Activated naive CD4-positive, alpha-beta T cell treated with Interleukin-2 at 50 U/mL for 16 hours (primary cell): ENCODE data around the gene STRIP2.
"Not testable (repeated sequence)": the region's sequence is repeated elsewhere in the genome, so short reads cannot be mapped to it uniquely, and the experiment has no call there.

Experiments
- DNase-seq: peaks from one replicate; pipeline ENCODE4 v3.0.0-alpha.2; 2020

Gene STRIP2

GRCh38 chr7:129422727-129423126 is 11.5 kb upstream of the STRIP2 start:
- no peak for DNase-seq

- no peak for DNase-seq
Observed at GRCh38 chr7:129423700-129424410, 10.4 kb upstream of the STRIP2 start.

GRCh38 chr7:129426482-129426881 is 7.8 kb upstream of the STRIP2 start:
- no peak for DNase-seq

GRCh38 chr7:129427526-129428045 is 6.6 kb upstream of the STRIP2 start:
- no peak for DNase-seq

GRCh38 chr7:129431911-129432643 is 2.2 kb upstream of the STRIP2 start:
- DNase-seq: no peak

GRCh38 chr7:129434675-129435318 is 565 bp downstream of the STRIP2 start:
- DNase-seq: no peak

GRCh38 chr7:129435414-129435829 is 1.2 kb downstream of the STRIP2 start:
- DNase-seq: no peak

DNA sequence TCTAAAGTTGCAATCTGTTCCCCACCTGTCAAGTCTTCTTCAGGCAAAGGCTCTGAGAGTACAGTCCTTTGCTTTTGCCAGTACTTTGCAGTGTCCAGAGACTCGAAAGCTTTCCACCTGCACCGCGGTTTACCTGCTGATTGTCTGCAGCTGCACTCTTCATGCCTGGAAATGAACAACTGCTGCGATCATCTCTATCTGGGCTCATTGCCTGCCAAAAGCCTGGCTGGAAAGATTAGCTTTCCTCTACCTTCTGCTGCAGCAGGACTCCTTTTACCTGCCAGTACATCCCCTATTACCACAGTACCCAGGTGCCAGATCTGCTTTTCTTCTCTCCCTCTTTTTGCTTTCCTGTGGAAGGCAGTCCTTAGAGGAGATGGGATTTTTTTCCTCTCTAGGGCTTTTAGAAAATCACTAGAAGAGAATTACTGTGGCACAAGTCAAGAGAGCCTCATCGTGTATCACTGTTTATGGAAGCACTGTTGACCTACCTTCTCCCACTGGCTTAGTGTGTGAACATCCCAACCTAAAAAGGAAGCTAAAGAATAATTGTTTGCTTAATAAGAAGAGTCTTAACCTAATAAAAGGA is 2.2 kb downstream of the STRIP2 start:
- DNase-seq: no peak

DNA sequence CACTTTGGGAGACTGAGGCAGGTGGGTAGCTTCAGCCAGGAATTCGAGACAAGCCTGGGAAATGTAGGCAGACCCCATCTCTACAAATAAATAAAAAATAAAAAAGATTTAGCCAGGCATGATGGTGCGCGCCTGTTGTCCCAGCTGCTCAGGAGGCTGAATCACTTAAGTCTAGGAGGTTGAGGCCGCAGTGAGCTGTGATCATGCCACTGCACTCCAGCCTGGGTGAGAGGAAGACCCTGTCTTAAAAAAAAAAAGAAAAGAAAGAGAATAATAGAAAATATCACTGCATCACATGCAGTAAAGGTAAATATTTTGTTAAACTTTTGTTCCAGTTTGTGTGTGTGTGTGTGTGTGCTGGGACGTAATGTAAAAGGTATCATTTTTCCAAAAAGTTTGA is 3.0 kb downstream of the STRIP2 start:
- no peak for DNase-seq

- DNase-seq: no peak
Observed at GRCh38 chr7:129438281-129438838, 4.1 kb downstream of the STRIP2 start.

GRCh38 chr7:129438839-129439651 is 4.8 kb downstream of the STRIP2 start:
- DNase-seq: peak; percentile 72

DNA sequence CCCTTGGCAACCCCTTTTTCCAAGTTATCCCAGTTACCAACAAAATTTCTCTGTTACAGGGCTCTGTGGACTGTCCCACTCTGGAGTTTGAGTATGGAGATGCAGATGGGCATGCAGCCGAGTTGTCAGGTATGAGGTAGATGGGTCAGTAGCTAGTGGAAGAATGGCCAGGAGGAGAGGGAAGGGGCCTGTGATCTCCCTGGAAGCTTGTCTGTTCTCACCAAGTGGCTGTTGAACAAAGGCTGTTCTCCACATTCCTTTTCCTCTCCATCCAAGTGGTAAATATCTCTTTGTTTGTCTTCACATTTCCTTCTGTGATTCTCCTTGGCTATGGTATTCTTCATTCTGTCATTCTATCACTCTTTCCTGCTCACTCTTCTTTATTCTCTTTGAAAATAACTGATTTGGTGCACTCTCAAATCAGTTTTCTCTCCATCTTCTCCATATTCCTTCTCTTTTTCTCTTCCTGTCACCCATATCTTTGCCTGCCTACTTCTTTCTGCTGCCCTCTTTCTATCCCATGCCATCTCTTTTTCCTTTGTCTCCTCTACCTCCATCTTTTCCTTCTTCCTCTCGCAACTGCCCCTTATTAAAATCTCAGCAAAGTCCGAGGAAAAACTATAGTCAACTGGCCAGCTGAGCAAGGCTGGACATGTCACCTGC is 5.9 kb downstream of the STRIP2 start:
- no peak for DNase-seq

- DNase-seq: no peak
Observed at GRCh38 chr7:129443612-129444011, 9.4 kb downstream of the STRIP2 start.

- DNase-seq: not testable (repeated sequence)
Observed at GRCh38 chr7:129444776-129445175, 10.5 kb downstream of the STRIP2 start.

- not testable (repeated sequence) for DNase-seq
Observed at GRCh38 chr7:129446925-129447324, 12.7 kb downstream of the STRIP2 start.

DNA sequence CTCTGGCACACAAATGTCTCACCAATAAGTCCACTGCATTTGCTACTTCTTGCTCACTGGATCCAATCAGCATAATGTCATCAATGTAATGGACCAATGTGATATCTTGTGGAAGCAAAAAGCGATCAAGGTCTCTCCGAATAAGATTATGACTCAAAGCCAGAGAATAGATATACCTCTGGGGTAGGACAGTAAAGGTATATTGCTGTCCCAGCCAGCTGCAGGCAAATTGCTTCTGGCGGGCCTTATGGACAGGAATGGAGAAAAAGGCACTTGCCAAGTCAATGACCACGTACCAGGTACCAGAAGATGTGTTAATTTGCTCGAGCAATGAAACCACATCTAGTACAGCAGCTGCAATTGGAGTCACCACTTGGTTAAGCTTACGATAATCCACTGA is 13.2 kb downstream of the STRIP2 start:
- DNase-seq: not testable (repeated sequence)

GRCh38 chr7:129448608-129449007 is 14.4 kb downstream of the STRIP2 start:
- DNase-seq: not testable (repeated sequence)

DNA sequence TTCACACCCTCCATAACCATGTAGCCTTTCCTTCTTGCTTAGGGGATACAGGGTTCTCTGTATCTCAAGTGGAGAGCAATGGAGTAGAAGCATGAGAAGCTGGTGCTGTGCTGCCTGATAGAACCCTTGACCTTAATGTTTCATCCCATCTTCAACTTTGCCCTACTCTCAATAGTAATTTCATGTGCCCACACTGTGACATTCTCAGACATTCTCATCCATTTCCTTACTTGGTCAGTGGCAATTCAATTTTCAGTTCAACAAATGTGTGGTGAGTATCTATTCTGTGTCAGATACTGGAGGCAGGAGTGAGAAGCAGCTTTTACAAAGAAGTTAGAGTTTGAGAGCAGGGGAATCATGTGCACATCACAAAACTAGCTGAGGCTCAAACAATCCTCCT is 16.1 kb downstream of the STRIP2 start:
- DNase-seq: no peak

- no peak for DNase-seq
Observed at GRCh38 chr7:129452589-129453231, 18.5 kb downstream of the STRIP2 start.

DNA sequence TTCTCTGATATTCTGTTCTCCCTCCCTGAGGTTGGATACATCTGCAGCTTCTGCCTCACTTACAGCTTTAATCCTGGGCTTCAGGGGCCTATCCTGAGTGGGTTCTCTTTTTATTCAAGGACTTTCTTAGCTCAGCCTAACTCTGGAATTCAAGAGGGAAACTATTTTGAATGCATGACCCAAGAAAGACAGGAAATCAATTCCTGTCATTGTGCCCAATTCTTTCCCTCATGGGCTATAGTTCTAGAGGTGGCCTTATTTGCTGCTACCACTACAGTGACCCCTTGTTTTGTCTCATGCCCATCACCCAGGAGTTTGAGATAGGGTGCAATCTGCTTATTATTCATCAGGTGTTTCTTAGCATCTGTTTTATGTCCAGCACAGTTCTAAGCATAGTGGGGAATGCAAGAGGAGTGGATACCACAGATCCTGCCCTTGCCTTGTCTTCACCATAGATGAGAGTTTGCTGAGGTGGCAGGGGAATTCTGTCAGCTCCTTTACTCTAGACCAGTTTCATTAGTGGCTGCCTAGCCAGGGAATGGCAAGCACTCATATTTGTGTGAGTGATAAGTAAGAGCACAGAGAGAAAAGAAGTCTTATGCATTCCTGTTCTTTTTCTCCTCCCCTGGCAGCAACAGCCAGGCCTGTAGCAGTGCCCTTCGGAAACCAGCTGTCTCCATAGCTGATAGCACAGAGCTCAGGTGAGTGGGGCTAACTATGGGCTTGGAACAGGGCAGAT is 19.4 kb downstream of the STRIP2 start:
- DNase-seq: no peak
